Esophagus (tissue), 2 donors: Measurements from ENCODE around the gene ZNF319. TPM values are rescaled to one million over a fixed set of nuclear protein-coding genes. Genes with fewer than 3 reads are reported as not detected.

Experiments used
- H3K27ac ChIP-seq, 2 donors: one replicate each; pipeline ENCODE4 v1.5.1; 2013; ENCODE audit warnings: low read depth in 2 of 2, mild to moderate bottlenecking in 2 of 2, inconsistent platforms in 1 of 2, low read length in 1 of 2, moderate library complexity in 1 of 2
- H3K27me3 ChIP-seq, 2 donors: one replicate each; pipeline ENCODE4 v1.6.1; 2013; ENCODE audit warnings: low read length in 2 of 2, control low read depth in 1 of 2, mild to moderate bottlenecking in 1 of 2; ENCODE audit not compliant: insufficient read depth in 2 of 2, control insufficient read depth in 1 of 2
- H3K36me3 ChIP-seq, 2 donors: one replicate each; pipeline ENCODE4 v1.6.1; 2013; ENCODE audit warnings: low read length in 1 of 2; ENCODE audit not compliant: control insufficient read depth in 2 of 2, insufficient read depth in 2 of 2
- H3K4me1 ChIP-seq, 2 donors: one replicate each; pipeline ENCODE4 v1.6.1; 2013; ENCODE audit warnings: low read length in 1 of 2; ENCODE audit not compliant: control insufficient read depth in 2 of 2, insufficient read depth in 2 of 2
- H3K4me3 ChIP-seq, 2 donors: one replicate each; pipeline ENCODE4 v1.5.1; 2013; ENCODE audit warnings: low read length in 2 of 2, mild to moderate bottlenecking in 2 of 2, low read depth in 1 of 2, moderate library complexity in 1 of 2
- H3K9me3 ChIP-seq, 2 donors: one replicate each; pipeline ENCODE4 v1.6.1; 2013; ENCODE audit warnings: mild to moderate bottlenecking in 2 of 2, low read depth in 1 of 2, low read length in 1 of 2, moderate library complexity in 1 of 2; ENCODE audit not compliant: control insufficient read depth in 2 of 2, insufficient read depth in 1 of 2
- WGBS, 2 donors: extraction: QIAGEN DNeasy Blood & Tissue Kit; methylation state at CpG; one replicate each; pipeline ENCODE4 v1.1.7; 2013; 5-methylcytosine and 5-hydroxymethylcytosine counted together
- polyA plus RNA-seq, 2 donors: library from polyadenylated mRNA; stranded (reverse); fragments of 200-250 nt; gene quantifications; one replicate each; pipeline ENCODE4 v1.2.3, GENCODE V29; 2013
- donor health status: healthy with polysubstance abuse.
- donor health status: Bipolar disorder and iron deficiency.

Gene ZNF319
- polyA plus RNA-seq, 2 donors: 2.5 to 3.7 TPM

DNA sequence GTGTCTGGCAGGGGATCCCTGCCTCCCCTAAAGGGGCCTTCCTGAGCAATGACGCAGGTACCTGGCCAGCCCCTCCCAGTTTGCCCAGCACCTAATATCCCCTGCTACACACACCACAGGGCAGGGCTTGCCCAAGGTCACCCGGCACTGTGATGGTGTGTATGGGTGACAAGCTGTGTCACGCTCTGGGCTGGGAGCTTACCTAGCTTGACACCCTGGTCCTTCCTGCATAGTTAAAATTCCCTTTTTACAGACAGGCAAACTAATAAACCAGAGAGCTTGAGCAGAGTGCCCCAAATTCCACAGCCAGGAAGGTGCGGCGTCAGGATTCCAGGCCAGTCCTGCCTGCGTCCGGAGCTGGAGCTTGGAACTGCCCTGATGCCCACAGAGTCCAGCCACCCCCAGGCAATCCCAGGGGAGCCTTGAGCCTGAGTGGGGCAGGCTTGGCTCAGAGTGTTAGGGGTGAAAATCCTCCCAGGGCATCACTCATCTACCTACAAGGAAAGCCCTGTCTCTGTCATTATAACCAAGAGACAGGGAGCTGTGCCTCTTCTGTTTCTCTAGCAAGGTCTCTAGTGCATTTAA is 43.2 kb upstream of the ZNF319 start:
- no peaks in the 10 kb centered on the region for H3K27me3 ChIP-seq
- WGBS, 2 donors: 86 to 88% methylated on average over 7 of the region's 7 CpGs
- no peak overlapping the region for H3K27ac ChIP-seq
- H3K4me1 ChIP-seq: no peaks in the 10 kb centered on the region
- peaks cover 0 to 25% of the 10 kb centered on the region in 2 donors for H3K36me3 ChIP-seq
- H3K9me3 ChIP-seq: no peaks in the 10 kb centered on the region
- H3K4me3 ChIP-seq: no peak overlapping the region

DNA sequence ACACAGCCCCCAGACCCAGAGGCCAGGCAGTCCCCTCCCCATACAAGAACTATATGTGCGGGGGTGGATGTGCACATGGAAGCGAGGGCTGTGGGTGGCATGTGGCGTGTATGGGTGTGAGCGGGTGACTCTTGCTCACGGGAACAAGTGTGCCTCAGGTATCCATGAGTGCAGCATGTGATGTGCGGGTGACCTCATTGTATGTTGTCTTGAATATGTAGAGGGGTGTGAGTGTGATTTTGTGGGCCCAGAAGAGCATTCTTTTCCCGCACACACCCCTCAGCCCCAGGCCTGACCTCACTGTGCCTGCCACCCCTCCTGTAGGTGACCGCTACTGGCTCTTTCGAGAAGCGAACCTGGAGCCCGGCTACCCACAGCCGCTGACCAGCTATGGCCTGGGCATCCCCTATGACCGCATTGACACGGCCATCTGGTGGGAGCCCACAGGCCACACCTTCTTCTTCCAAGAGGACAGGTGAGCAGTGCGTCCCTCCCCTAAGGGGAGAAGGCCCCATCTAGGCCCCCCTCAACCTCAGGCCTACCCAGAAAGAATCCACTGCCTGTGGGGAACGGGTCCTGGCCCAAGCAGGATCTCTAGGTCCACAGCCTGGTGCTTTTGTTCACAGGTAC is 42.5 kb upstream of the ZNF319 start:
- Histone ChIP-seq H3K4me3 (no peak overlapping the region), H3K27me3 (no peaks in the 10 kb centered on the region), H3K36me3 (peaks cover 0 to 30% of the 10 kb centered on the region in 2 donors), H3K27ac (no peak overlapping the region), H3K9me3 (no peaks in the 10 kb centered on the region), H3K4me1 (no peaks in the 10 kb centered on the region)
- 95 to 96% methylated on average over 16 of the region's 16 CpGs for WGBS, 2 donors

DNA sequence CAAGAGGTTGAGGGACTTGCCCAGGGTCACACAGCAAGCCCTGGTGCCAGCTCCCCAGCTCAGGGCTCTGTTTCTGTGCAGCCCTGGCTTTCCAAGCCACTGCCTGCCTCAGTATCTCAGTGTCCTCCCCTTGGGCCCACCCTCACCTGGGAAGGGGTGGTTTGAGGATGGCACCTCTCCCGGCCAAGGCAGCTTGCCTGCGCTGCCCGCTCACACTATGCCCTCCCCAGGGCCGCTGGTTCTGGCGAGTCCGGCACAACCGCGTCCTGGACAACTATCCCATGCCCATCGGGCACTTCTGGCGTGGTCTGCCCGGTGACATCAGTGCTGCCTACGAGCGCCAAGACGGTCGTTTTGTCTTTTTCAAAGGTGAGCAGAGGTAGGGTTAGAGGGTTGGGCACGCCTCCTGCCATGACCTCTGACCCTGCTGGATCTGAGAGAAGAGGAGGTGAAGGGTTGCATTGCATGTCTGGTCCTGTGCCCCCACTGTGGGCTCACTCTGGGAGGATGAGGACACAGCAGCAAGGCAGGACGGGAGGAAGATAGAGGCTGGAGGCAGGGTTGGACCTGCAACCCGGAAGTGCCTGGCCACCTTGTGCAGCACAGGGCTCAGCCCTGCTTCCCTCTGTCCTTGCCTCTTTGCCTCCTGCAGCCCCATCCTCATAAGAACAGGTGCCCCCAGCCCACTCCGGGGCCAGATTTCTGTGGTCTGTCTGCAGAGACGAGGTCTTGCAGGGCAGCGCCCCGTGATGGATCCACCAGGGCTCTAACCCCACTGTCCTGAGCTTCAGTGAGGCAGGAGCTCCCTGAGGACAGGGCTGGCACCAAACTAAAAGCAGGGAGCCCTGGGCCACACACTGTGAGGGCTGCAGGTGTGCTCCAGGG is 41.8 kb upstream of the ZNF319 start:
- H3K36me3 ChIP-seq: peaks cover 0 to 30% of the 10 kb centered on the region in 2 donors

DNA sequence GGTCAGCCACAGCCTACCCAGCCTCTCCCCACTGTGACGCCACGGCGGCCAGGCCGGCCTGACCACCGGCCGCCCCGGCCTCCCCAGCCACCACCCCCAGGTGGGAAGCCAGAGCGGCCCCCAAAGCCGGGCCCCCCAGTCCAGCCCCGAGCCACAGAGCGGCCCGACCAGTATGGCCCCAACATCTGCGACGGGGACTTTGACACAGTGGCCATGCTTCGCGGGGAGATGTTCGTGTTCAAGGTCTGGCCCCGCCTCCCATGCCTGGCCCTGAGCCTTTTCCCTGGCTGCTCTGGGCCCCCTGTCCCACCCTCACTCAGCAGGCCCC is 41.1 kb upstream of the ZNF319 start:
- no peak overlapping the region for H3K27ac ChIP-seq
- H3K9me3 ChIP-seq: no peaks in the 10 kb centered on the region
- H3K4me1 ChIP-seq: no peaks in the 10 kb centered on the region
- WGBS, 2 donors: 93 to 95% methylated on average over 18 of the region's 18 CpGs
- no peak overlapping the region for H3K4me3 ChIP-seq
- H3K27me3 ChIP-seq: no peaks in the 10 kb centered on the region
- H3K36me3 ChIP-seq: peaks cover 0 to 30% of the 10 kb centered on the region in 2 donors

More for the DNA sequence above, 41.8 kb upstream of the ZNF319 start:
- Histone ChIP-seq H3K9me3 (no peaks in the 10 kb centered on the region), H3K27ac (no peak overlapping the region), H3K4me3 (no peak overlapping the region), H3K27me3 (no peaks in the 10 kb centered on the region), H3K4me1 (no peaks in the 10 kb centered on the region)
- WGBS, 2 donors: 93 to 95% methylated on average over 22 of the region's 22 CpGs

GRCh38 chr16:58040945-58041627 is 40.6 kb upstream of the ZNF319 start:
- Histone ChIP-seq H3K27ac (no peak overlapping the region), H3K9me3 (no peaks in the 10 kb centered on the region), H3K4me3 (no peak overlapping the region), H3K27me3 (no peaks in the 10 kb centered on the region), H3K36me3 (peaks cover 0 to 30% of the 10 kb centered on the region in 2 donors), H3K4me1 (peaks cover 0 to 4% of the 10 kb centered on the region in 2 donors)
- 82 to 90% methylated on average over 14 of the region's 14 CpGs for WGBS, 2 donors

DNA sequence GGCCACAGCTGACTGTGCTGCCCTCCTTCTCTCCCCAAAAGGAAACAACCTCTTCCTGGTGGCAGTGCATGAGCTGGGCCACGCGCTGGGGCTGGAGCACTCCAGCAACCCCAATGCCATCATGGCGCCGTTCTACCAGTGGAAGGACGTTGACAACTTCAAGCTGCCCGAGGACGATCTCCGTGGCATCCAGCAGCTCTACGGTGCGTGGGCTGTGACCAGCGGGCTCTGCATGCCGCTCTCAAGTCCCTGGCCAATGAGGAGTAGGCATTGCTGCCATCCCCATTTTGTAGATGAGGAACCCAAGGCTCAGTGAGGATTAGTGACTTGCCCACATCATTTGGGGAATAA is 40.0 kb upstream of the ZNF319 start:
- Histone ChIP-seq H3K27me3 (no peaks in the 10 kb centered on the region), H3K4me1 (peaks cover 0 to 5% of the 10 kb centered on the region in 2 donors), H3K36me3 (peaks cover 0 to 30% of the 10 kb centered on the region in 2 donors), H3K9me3 (no peaks in the 10 kb centered on the region), H3K27ac (no peak overlapping the region), H3K4me3 (no peak overlapping the region)
- 96% methylated on average over 12 of the region's 12 CpGs for WGBS, 2 donors

GRCh38 chr16:58039829-58040495 is 39.5 kb upstream of the ZNF319 start:
- no peak overlapping the region for H3K4me3 ChIP-seq
- H3K36me3 ChIP-seq: peaks cover 0 to 30% of the 10 kb centered on the region in 2 donors
- WGBS, 2 donors: 93 to 94% methylated on average over 26 of the region's 26 CpGs
- H3K27ac ChIP-seq: no peak overlapping the region
- no peaks in the 10 kb centered on the region for H3K27me3 ChIP-seq
- no peaks in the 10 kb centered on the region for H3K9me3 ChIP-seq
- peaks cover 0 to 5% of the 10 kb centered on the region in 2 donors for H3K4me1 ChIP-seq

DNA sequence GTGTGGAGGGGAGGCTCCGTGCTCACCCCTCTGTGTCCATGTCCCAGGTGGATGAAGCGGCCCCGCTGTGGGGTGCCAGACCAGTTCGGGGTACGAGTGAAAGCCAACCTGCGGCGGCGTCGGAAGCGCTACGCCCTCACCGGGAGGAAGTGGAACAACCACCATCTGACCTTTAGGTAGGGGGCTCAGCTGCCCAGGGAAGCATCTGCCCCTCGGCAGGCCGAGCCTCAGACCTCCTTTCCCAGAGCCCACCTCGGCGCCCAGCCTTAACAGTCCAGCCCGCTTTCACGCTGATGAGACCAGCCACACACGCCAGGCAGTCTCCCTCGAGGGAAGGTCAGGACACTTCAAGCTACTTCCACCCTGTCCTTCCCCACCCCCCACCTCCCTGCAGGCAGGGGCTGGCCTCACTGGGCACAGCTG is 37.8 kb upstream of the ZNF319 start:
- H3K9me3 ChIP-seq: no peaks in the 10 kb centered on the region
- peaks cover 0 to 5% of the 10 kb centered on the region in 2 donors for H3K4me1 ChIP-seq
- no peak overlapping the region for H3K4me3 ChIP-seq
- no peaks in the 10 kb centered on the region for H3K27me3 ChIP-seq
- no peak overlapping the region for H3K27ac ChIP-seq
- H3K36me3 ChIP-seq: peaks cover 0 to 30% of the 10 kb centered on the region in 2 donors
- WGBS, 2 donors: 93 to 94% methylated on average over 20 of the region's 20 CpGs
